K562 (cell line): ENCODE results near the gene MYBL2. TPM values are rescaled to one million over a fixed set of nuclear protein-coding genes. Genes with fewer than 3 reads are reported as not detected.

Experiments used
- ATF1 ChIP-seq, 2 experiments: fragments of 450-650 bp in 1 of 2; IDR thresholded peaks; 2 replicates each; pipeline ENCODE4 v1.6.1; 2016; ENCODE audit warnings: missing compliant biosample characterization in 1 of 2, missing genetic modification characterization in 1 of 2
- CREBBP ChIP-seq: IDR thresholded peaks from one replicate; pipeline ENCODE4 v1.6.1; 2012; ENCODE audit warnings: low read depth, mild to moderate bottlenecking, control low read depth, inconsistent platforms, low read length
- DPF2 ChIP-seq: fragments of 450-650 bp; IDR thresholded peaks from 2 replicates; pipeline ENCODE4 v1.6.1; 2016
- EP400 ChIP-seq: fragments of 450-650 bp; IDR thresholded peaks from 2 replicates; pipeline ENCODE4 v1.6.1; 2017; ENCODE audit warnings: antibody characterized with exemption, mild to moderate bottlenecking, moderate library complexity
- FOXJ2 ChIP-seq: fragments of 200-800 bp; sonication (Bioruptor generic); IDR thresholded peaks from 2 replicates; pipeline ENCODE4 v1.6.1; 2016; ENCODE audit warnings: missing genetic modification characterization, missing compliant biosample characterization
- FOXK2 ChIP-seq, 2 experiments: fragments of 450-650 bp; IDR thresholded peaks in 1 of 2; conservative IDR thresholded peaks in 1 of 2; 2 replicates each; pipeline ENCODE4 v1.6.1; 2016; ENCODE audit warnings: low read depth in 2 of 2, mild to moderate bottlenecking in 1 of 2
- HCFC1 ChIP-seq: IDR thresholded peaks from 2 replicates; pipeline ENCODE4 v1.6.1; 2012; ENCODE audit warnings: low read depth, low read length, improper control_type of control experiment
- HDAC8 ChIP-seq: fragments of 450-650 bp; IDR thresholded peaks from 2 replicates; pipeline ENCODE4 v1.6.1; 2016; ENCODE audit warnings: mild to moderate bottlenecking, missing genetic modification characterization, moderate library complexity, missing compliant biosample characterization
- MCM3 ChIP-seq: fragments of 450-650 bp; IDR thresholded peaks from 2 replicates; pipeline ENCODE4 v1.6.1; 2016
- MYBL2 ChIP-seq, 2 experiments: fragments of 450-650 bp in 1 of 2; sonication (generic) in 1 of 2; formaldehyde crosslinking in 1 of 2; IDR thresholded peaks; 2 replicates each; pipeline versions ENCODE4 v1.6.1 to v1.8.1; 2017 to 2022; ENCODE audit warnings: borderline replicate concordance in 1 of 2, inconsistent platforms in 1 of 2, low read depth in 1 of 2, mild to moderate bottlenecking in 1 of 2, missing genetic modification reagents in 1 of 2, moderate library complexity in 1 of 2
- PBX2 ChIP-seq, 2 experiments: IDR thresholded peaks in 1 of 2; conservative IDR thresholded peaks in 1 of 2; 2 replicates each; pipeline ENCODE4 v1.6.1; 2016; ENCODE audit warnings: low read depth in 2 of 2, mild to moderate bottlenecking in 1 of 2, missing compliant biosample characterization in 1 of 2, missing genetic modification characterization in 1 of 2, moderate library complexity in 1 of 2
- PCBP1 ChIP-seq: fragments of 200-400 bp; formaldehyde crosslinking; IDR thresholded peaks from 2 replicates; pipeline ENCODE4 v1.6.1; 2018; ENCODE audit warnings: mild to moderate bottlenecking, low read depth, low read length; ENCODE audit not compliant: poor library complexity, severe bottlenecking
- RFX7 ChIP-seq: fragments of 250-450 bp; sonication (Bioruptor Pico); IDR thresholded peaks from 2 replicates; pipeline ENCODE4 v1.5.1; 2021; ENCODE audit warnings: mild to moderate bottlenecking
- SIX5 ChIP-seq, 2 experiments: IDR thresholded peaks; 2 replicates each; pipeline ENCODE4 v1.6.1; 2011; ENCODE audit warnings: low read length in 2 of 2, borderline replicate concordance in 1 of 2, low read depth in 1 of 2, mild to moderate bottlenecking in 1 of 2, moderate library complexity in 1 of 2; ENCODE audit not compliant: insufficient read depth in 1 of 2
- SNAPC5 ChIP-seq: fragments of 250-450 bp; sonication (Bioruptor Pico); IDR thresholded peaks from 2 replicates; pipeline ENCODE4 v1.8.0; 2021; ENCODE audit warnings: moderate library complexity, mild to moderate bottlenecking, inconsistent platforms
- TAF7 ChIP-seq: fragments of 450-650 bp; IDR thresholded peaks from 2 replicates; pipeline ENCODE4 v1.6.1; 2016; ENCODE audit warnings: missing genetic modification characterization, missing compliant biosample characterization
- TSHZ1 ChIP-seq: fragments of 250-450 bp; sonication (Bioruptor Pico); IDR thresholded peaks from 2 replicates; pipeline ENCODE4 v1.4.0; 2020; ENCODE audit warnings: mild to moderate bottlenecking, moderate library complexity
- ZBED1 ChIP-seq: IDR thresholded peaks from 2 replicates; pipeline ENCODE4 v1.6.1; 2014
- ZFPM2 ChIP-seq: fragments of 250-450 bp; sonication (Bioruptor Pico); IDR thresholded peaks from 2 replicates; pipeline ENCODE4 v1.5.1; 2022; ENCODE audit warnings: mild to moderate bottlenecking
- ZNF431 ChIP-seq: sonication (generic); formaldehyde crosslinking; IDR thresholded peaks from 2 replicates; pipeline ENCODE4 v1.8.0; 2022; ENCODE audit warnings: mild to moderate bottlenecking, missing genetic modification reagents
- polyA plus RNA-seq, 8 experiments: library from polyadenylated mRNA; depleted of rRNA in 4 of 8; stranded (reverse) in 5 of 8; unstranded in 3 of 8; fragments of >200 nt; fragmentation: Nextera tagmentation in 2 of 8; fragmentation: Illumina TruSeq in 1 of 8; extraction: Ambion mirVana in 2 of 8; extraction: Trizol in 1 of 8; gene quantifications; 2 replicates each; pipeline versions ENCODE4 v1.2.1 to v1.2.3, GENCODE V29; 2011 to 2014; ENCODE audit warnings: inconsistent platforms in 1 of 8, missing spikeins in 1 of 8
- total RNA-seq, 7 experiments: library from RNA; depleted of rRNA in 6 of 7; stranded (reverse); fragments of >200 nt in 6 of 7; fragmentation: Illumina TruSeq in 2 of 7; extraction: Trizol in 2 of 7; gene quantifications; 2 replicates each; pipeline versions ENCODE4 v1.2.1 to v1.2.3, GENCODE V29; 2011 to 2021; ENCODE audit warnings: low replicate concordance in 1 of 7

Gene MYBL2
- total and polyA plus RNA-seq, 9 of the 15 experiments (the other 6 are each of a cell fraction or from before 2014, with no cell fraction given) = 4.4 to 169 (median 52.5) TPM

GRCh38 chr20:43690943-43691598, 24.2 kb downstream of the MYBL2 start (continued):
- TF ChIP-seq PBX2 (CRISPR knock-in tag; IDR thresholded peaks at IDR 0.05; ENCODE audit: low read depth) = no peak
- peak; percentile 86 for TF ChIP-seq PBX2 (tag; conservative IDR thresholded peaks at IDR 0.05; ENCODE audit: low read depth)
- TF ChIP-seq EP400 = peak; percentile 47
- no peak for TF ChIP-seq CREBBP
- no peak for TF ChIP-seq PCBP1
- TF ChIP-seq HCFC1 = no peak
- 0 out of 4 replicates have a peak, but pooled peaks of 1 of the 2 experiments have one; percentile 33 for TF ChIP-seq FOXK2 (conservative IDR thresholded peaks at IDR 0.05 in 1 of 2, IDR thresholded peaks at IDR 0.05 in 1 of 2; ENCODE audit: low read depth in 2 of 2)
- peak; percentile 96 for TF ChIP-seq DPF2
- no peak; a peak in 1 of 4 replicates for TF ChIP-seq SIX5 (IDR thresholded peaks at IDR 0.05; ENCODE audit: borderline replicate concordance in 1 of 2, insufficient read depth in 1 of 2, low read depth in 1 of 2, low read length in 2 of 2)
- no peak for TF ChIP-seq TSHZ1
- no peak for TF ChIP-seq MYBL2 (IDR thresholded peaks at IDR 0.05; ENCODE audit: low read depth)
- no peak for TF ChIP-seq MYBL2 (CRISPR knock-in tag; IDR thresholded peaks at IDR 0.05; ENCODE audit: borderline replicate concordance)
- TF ChIP-seq MCM3 = no peak
- no peak; the same call in 1 of the 2 replicates for TF ChIP-seq ATF1 (CRISPR knock-in tag; IDR thresholded peaks at IDR 0.05)
- TF ChIP-seq ATF1 (tag; IDR thresholded peaks at IDR 0.05) = peak; percentile 95
- no peak for TF ChIP-seq ZFPM2
- no peak for TF ChIP-seq FOXJ2 (tag)
- TF ChIP-seq TAF7 (tag) = no peak
- TF ChIP-seq ZNF431 = no peak
- no peak for TF ChIP-seq ZBED1
- no peak for TF ChIP-seq HDAC8 (tag)
- TF ChIP-seq RFX7 = no peak
- no peak for TF ChIP-seq SNAPC5
